ENCODE data around the gene OR52N2. TPM values are rescaled to one million over a fixed set of nuclear protein-coding genes. Genes with fewer than 3 reads are reported as not detected.

OR52N2 gene
- total RNA-seq, 2 donors from 2014 or later: not detected

DNA sequence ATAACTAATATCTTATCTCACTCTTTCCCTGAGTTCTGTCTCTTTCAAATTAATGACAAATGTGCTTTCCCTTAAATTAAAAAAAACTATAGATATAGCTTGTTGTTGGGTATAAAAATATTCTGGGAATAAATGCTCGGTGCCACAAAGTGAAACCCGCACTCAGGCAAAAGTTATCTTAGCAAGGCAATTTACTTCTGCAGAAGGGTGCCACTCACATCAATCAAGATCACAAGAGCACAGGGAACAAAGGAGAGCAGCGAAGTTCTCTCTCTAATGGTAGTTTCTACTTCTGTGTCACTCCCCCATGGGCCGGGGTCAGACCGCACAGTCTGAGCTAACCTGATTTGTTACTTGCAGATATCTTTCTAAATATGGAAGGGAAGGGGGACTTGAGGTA, 4.7 kb upstream of the OR52N2 start:
- TF ChIP-seq, protein P1, sequence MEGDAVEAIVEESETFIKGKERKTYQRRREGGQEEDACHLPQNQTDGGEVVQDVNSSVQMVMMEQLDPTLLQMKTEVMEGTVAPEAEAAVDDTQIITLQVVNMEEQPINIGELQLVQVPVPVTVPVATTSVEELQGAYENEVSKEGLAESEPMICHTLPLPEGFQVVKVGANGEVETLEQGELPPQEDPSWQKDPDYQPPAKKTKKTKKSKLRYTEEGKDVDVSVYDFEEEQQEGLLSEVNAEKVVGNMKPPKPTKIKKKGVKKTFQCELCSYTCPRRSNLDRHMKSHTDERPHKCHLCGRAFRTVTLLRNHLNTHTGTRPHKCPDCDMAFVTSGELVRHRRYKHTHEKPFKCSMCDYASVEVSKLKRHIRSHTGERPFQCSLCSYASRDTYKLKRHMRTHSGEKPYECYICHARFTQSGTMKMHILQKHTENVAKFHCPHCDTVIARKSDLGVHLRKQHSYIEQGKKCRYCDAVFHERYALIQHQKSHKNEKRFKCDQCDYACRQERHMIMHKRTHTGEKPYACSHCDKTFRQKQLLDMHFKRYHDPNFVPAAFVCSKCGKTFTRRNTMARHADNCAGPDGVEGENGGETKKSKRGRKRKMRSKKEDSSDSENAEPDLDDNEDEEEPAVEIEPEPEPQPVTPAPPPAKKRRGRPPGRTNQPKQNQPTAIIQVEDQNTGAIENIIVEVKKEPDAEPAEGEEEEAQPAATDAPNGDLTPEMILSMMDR (IDR thresholded peaks at IDR 0.05): no peak
- H3K9ac ChIP-seq (ENCODE audit: low read depth in 2 of 2, low read length in 2 of 2): no peak overlapping the region
- DNase-seq: no peak
- H3K36me3 ChIP-seq: no peaks in the 10 kb centered on the region
- H3K27ac ChIP-seq: no peak overlapping the region
- H3K4me1 ChIP-seq: no peaks in the 10 kb centered on the region
- no peaks in the 10 kb centered on the region for H3K9me3 ChIP-seq
- no peaks in the 10 kb centered on the region for H3K27me3 ChIP-seq
- intact Hi-C loops (cut with DNase I): loop anchor here (10.0 kb wide), 1 partner anchor 1169 kb away; the partner anchor contains the start of gene OR51D1
- H3K4me3 ChIP-seq: no peak overlapping the region

DNA sequence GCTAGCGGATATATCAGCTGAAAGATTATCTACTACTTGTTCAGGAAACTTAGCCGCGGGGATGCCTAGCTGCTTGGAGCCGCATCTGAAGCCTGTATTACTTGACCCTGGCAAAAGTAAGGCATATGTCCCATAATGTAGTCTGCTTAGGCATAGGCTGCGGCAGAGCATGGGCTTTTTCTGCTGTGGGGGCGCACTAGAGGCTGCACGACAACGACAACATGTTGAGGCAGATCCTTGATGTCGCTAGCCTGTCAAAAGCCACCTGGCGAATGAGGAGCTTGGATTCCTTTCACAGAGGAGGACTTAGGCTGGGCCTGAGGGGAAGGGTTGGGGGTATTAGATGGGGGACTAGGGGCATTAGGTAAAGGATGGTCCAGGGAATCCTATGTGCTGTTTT, 1.1 kb upstream of the OR52N2 start:
- intact Hi-C loops (cut with DNase I): loop anchor here (5.0 to 10.0 kb wide), 3 partner anchors 125 to 1173 kb away; partner anchors contain the start of gene OR51D1
- TF ChIP-seq, protein P1 (IDR thresholded peaks at IDR 0.05): no peak
- no peaks in the 10 kb centered on the region for H3K27me3 ChIP-seq
- H3K4me1 ChIP-seq: no peaks in the 10 kb centered on the region
- no peak for DNase-seq
- H3K27ac ChIP-seq: no peak overlapping the region
- no peaks in the 10 kb centered on the region for H3K9me3 ChIP-seq
- H3K36me3 ChIP-seq: no peaks in the 10 kb centered on the region
- H3K4me3 ChIP-seq: no peak overlapping the region
- H3K9ac ChIP-seq (ENCODE audit: low read depth in 2 of 2, low read length in 2 of 2): no peak overlapping the region

DNA sequence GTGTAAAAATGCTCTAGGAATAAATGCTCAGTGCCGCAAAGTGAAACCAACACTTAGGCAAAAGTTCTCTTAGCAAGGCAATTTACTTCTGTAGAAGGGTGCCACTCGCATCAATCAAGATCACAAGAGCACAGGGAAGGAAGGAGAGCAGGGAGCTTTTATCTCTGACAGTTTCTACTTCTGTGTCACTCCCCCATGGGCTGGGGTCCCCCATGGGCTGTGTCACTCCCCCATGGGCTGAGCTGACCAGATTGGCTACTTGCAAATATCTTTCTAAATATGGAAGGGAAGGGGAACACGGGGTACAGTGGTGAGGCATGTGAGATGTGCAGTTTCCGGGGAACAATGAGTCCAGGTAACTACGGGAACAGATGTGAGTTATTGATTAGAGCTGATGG, 397 bp downstream of the OR52N2 start:
- Histone ChIP-seq H3K4me3 (peak overlapping the region; percentile 39), H3K4me1 (no peaks in the 10 kb centered on the region), H3K27ac (no peak overlapping the region), H3K9ac (ENCODE audit: low read depth in 2 of 2, low read length in 2 of 2) (peak overlapping the region in 1 of 2 donors; percentile 24), H3K36me3 (no peaks in the 10 kb centered on the region), H3K27me3 (no peaks in the 10 kb centered on the region), H3K9me3 (no peaks in the 10 kb centered on the region)
- TF ChIP-seq, protein P1 (IDR thresholded peaks at IDR 0.05): no peak
- intact Hi-C loops (cut with DNase I): loop anchor here (2.0 to 10.0 kb wide), 5 partner anchors 127 to 1174 kb away; partner anchors contain the start of gene OR51D1
- no peak for DNase-seq

DNA sequence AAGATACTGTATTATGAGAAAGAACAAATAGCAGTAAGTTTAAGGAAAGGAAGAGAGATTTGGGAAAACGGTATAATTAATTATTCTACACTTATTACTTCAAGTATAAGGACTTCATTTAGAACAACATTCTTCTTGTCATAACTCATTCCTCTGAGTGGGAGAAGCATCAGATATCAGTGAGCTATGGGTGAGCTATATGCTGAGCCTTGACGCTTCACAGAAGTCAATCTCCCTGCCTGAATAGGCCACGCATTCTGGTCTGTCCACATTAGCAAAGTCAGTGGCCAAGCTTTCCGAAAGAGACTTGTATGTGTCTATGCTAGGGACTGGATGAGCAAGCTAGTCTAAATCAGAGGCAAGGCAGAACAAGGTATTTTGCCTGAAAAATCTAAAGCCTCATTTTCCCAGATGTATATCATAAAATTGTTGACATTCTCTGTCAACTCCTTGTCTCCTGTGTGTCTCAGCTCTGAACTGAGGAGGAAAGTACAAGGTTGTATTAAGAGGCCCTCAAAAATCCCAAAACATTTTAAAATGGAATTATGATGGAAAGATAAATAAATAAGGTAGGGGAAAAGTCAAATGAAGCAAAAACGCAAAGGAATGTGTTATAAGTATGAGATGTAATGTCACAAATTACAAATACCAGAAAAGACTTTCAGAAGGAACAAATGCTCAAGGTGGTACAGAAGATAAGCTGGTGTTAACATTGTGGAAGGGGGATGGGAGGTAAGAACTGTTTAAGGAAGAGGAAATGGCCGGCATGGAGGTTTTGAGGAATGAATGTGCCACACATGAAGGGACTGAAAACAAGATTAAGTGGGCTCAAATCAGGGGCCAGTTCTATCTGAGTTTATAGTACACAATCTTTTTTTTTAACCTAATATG, 1.4 kb downstream of the OR52N2 start:
- intact Hi-C loops (cut with DNase I): loop anchor here (2.0 to 10.0 kb wide), 5 partner anchors 128 to 1175 kb away; partner anchors contain the start of gene OR51D1
- Histone ChIP-seq H3K36me3 (no peaks in the 10 kb centered on the region), H3K27me3 (no peaks in the 10 kb centered on the region), H3K4me3 (no peak overlapping the region), H3K4me1 (no peaks in the 10 kb centered on the region), H3K9ac (ENCODE audit: low read depth in 2 of 2, low read length in 2 of 2) (no peak overlapping the region), H3K27ac (no peak overlapping the region), H3K9me3 (no peaks in the 10 kb centered on the region)
- DNase-seq: no peak
- TF ChIP-seq, protein P1 (IDR thresholded peaks at IDR 0.05): no peak

DNA sequence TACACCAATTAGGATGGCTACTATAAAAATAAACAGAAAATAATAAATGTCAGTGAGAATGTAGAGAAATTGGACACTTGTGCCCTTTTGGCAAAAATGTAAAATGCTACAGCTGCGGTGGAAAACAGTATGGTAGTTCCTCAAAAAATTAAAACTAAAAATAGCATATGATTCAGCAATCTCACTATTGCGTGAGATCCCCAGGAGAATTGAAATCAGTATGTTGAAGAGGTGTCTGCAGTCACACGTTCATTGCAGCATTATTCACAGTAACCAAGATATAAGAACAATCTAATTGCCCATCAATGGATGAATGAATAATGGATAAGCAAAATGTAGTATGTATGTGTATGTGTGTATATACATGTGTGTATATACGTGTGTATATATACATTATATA, 6.8 kb downstream of the OR52N2 start:
- no peaks in the 10 kb centered on the region for H3K36me3 ChIP-seq

More for the DNA sequence above, 6.8 kb downstream of the OR52N2 start:
- Histone ChIP-seq H3K4me3 (no peak overlapping the region), H3K4me1 (no peaks in the 10 kb centered on the region), H3K27me3 (no peaks in the 10 kb centered on the region), H3K9ac (ENCODE audit: low read depth in 2 of 2, low read length in 2 of 2) (no peak overlapping the region), H3K27ac (no peak overlapping the region), H3K9me3 (no peaks in the 10 kb centered on the region)
- TF ChIP-seq, protein P1 (IDR thresholded peaks at IDR 0.05): no peak
- intact Hi-C loops (cut with DNase I): no loop called here
- no peak for DNase-seq

All from colonic mucosa (tissue), 4 donors.